NCI-H187 treated with DMSO at 0.1 percent for 48 hours (cell line): ENCODE measurements around the gene ITPR3.

ENCODE experiments used
- DNase-seq: peaks from one replicate; lab custom pipeline; 2025; lab: John Stamatoyannopoulos, UW

ITPR3 gene

GRCh38 chr6:33638556-33638955 is 17.4 kb downstream of the ITPR3 start:
- no peak for DNase-seq

- no peak for DNase-seq
Measured at GRCh38 chr6:33639559-33639958, 18.4 kb downstream of the ITPR3 start.

- no peak for DNase-seq
Measured at GRCh38 chr6:33640361-33640760, 19.2 kb downstream of the ITPR3 start.

GRCh38 chr6:33641144-33641543 is 20.0 kb downstream of the ITPR3 start:
- DNase-seq = no peak

- no peak for DNase-seq
Measured at GRCh38 chr6:33641602-33642001, 20.5 kb downstream of the ITPR3 start.

GRCh38 chr6:33642897-33643296 is 21.8 kb downstream of the ITPR3 start:
- no peak for DNase-seq

GRCh38 chr6:33651403-33651802 is 30.3 kb downstream of the ITPR3 start:
- DNase-seq = no peak

- no peak for DNase-seq
Measured at GRCh38 chr6:33652002-33652401, 30.9 kb downstream of the ITPR3 start.

- no peak for DNase-seq
Measured at GRCh38 chr6:33654831-33655554, 33.9 kb downstream of the ITPR3 start.

- DNase-seq = no peak
Measured at GRCh38 chr6:33656844-33657243, 35.7 kb downstream of the ITPR3 start.

- DNase-seq = no peak
Measured at GRCh38 chr6:33658982-33659689, 38.0 kb downstream of the ITPR3 start.

GRCh38 chr6:33659986-33660385 is 38.9 kb downstream of the ITPR3 start:
- no peak for DNase-seq

GRCh38 chr6:33661106-33661838 is 40.1 kb downstream of the ITPR3 start:
- DNase-seq = no peak

- no peak for DNase-seq
Measured at GRCh38 chr6:33662318-33662717, 41.2 kb downstream of the ITPR3 start.

- DNase-seq = no peak
Measured at GRCh38 chr6:33663028-33663427, 41.9 kb downstream of the ITPR3 start.

GRCh38 chr6:33663727-33664449 is 42.8 kb downstream of the ITPR3 start:
- DNase-seq = no peak

- DNase-seq = no peak
Measured at GRCh38 chr6:33664506-33665057, 43.5 kb downstream of the ITPR3 start.

GRCh38 chr6:33665957-33666356 is 44.8 kb downstream of the ITPR3 start:
- DNase-seq = no peak

- no peak for DNase-seq
Measured at GRCh38 chr6:33667072-33667471, 46.0 kb downstream of the ITPR3 start.

- DNase-seq = no peak
Measured at GRCh38 chr6:33667776-33668175, 46.7 kb downstream of the ITPR3 start.

- DNase-seq = no peak
Measured at GRCh38 chr6:33668328-33668727, 47.2 kb downstream of the ITPR3 start.

GRCh38 chr6:33668914-33669313 is 47.8 kb downstream of the ITPR3 start:
- DNase-seq = no peak
